Progenitor cell of endocrine pancreas (in vitro differentiated cells): ENCODE results near the gene AURKA. TPM values are rescaled to one million over a fixed set of nuclear protein-coding genes. Genes with fewer than 3 reads are reported as not detected.

ENCODE experiments used
- DNase-seq: peaks from one replicate; pipeline ENCODE4 v3.0.0; 2021; ENCODE audit warnings: low spot score; ENCODE audit not compliant: unreplicated experiment
- H3K27ac Mint-ChIP-seq: 2 replicates; pipeline ENCODE4 v1.8.0; 2021; ENCODE audit warnings: mild to moderate bottlenecking, moderate library complexity, mixed read lengths
- H3K27me3 Mint-ChIP-seq: 2 replicates; pipeline ENCODE4 v1.8.0; 2021; ENCODE audit warnings: mixed read lengths
- H3K36me3 Mint-ChIP-seq: 2 replicates; pipeline ENCODE4 v1.8.0; 2022; ENCODE audit warnings: mixed read lengths; ENCODE audit not compliant: insufficient read depth
- H3K4me1 Mint-ChIP-seq: 2 replicates; pipeline ENCODE4 v1.8.0; 2021; ENCODE audit warnings: low read depth, mixed read lengths
- H3K4me3 Mint-ChIP-seq: 2 replicates; pipeline ENCODE4 v1.8.0; 2021; ENCODE audit warnings: low read depth, mild to moderate bottlenecking, moderate library complexity, mixed read lengths
- H3K9me3 Mint-ChIP-seq: 2 replicates; pipeline ENCODE4 v1.8.0; 2021; ENCODE audit warnings: low read depth, mixed read lengths
- CTCF ChIP-seq: fragments of 200-600 bp; sonication (generic); IDR thresholded peaks from one replicate; pipeline ENCODE4 v1.5.0; 2021; ENCODE audit warnings: antibody characterized with exemption, mild to moderate bottlenecking; ENCODE audit not compliant: unreplicated experiment
- total RNA-seq: library from RNA; stranded (reverse); gene quantifications from 2 replicates; pipeline ENCODE4 v1.2.1, GENCODE V29; 2021

The AURKA gene
- total RNA-seq, 1 donor from 2014 or later = 26.1 TPM

- Mint-ChIP-seq H3K9me3 (no peaks in the 10 kb centered on the region), H3K4me3 (no peak overlapping the region), H3K4me1 (peaks cover 7% of the 10 kb centered on the region), H3K27me3 (no peaks in the 10 kb centered on the region), H3K36me3 (peaks cover 11% of the 10 kb centered on the region), H3K27ac (no peak overlapping the region)
- DNase-seq = no peak
- no peak for TF ChIP-seq CTCF
These were observed 13.6 kb downstream of the AURKA start for GRCh38 chr20:56378386-56378785.

GRCh38 chr20:56376331-56376730 lies 15.7 kb downstream of the AURKA start:
- DNase-seq = no peak
- Mint-ChIP-seq H3K36me3 (peaks cover 13% of the 10 kb centered on the region), H3K4me1 (peaks cover 2% of the 10 kb centered on the region), H3K27ac (no peak overlapping the region), H3K9me3 (no peaks in the 10 kb centered on the region), H3K27me3 (no peaks in the 10 kb centered on the region), H3K4me3 (no peak overlapping the region)
- TF ChIP-seq CTCF = no peak

- no peak for TF ChIP-seq CTCF
- Mint-ChIP-seq H3K27ac (no peak overlapping the region), H3K4me3 (no peak overlapping the region), H3K36me3 (peaks cover 14% of the 10 kb centered on the region), H3K9me3 (no peaks in the 10 kb centered on the region), H3K27me3 (no peaks in the 10 kb centered on the region), H3K4me1 (peaks cover 2% of the 10 kb centered on the region)
- DNase-seq = no peak
These were observed 18.1 kb downstream of the AURKA start for GRCh38 chr20:56373942-56374341.

GRCh38 chr20:56372850-56373249 lies 19.2 kb downstream of the AURKA start:
- Mint-ChIP-seq H3K36me3 (peaks cover 12% of the 10 kb centered on the region), H3K27ac (no peak overlapping the region), H3K27me3 (no peaks in the 10 kb centered on the region), H3K4me1 (peaks cover 2% of the 10 kb centered on the region), H3K4me3 (no peak overlapping the region), H3K9me3 (no peaks in the 10 kb centered on the region)
- no peak for DNase-seq
- TF ChIP-seq CTCF = no peak

- Mint-ChIP-seq H3K27ac (no peak overlapping the region), H3K36me3 (peaks cover 10% of the 10 kb centered on the region), H3K27me3 (no peaks in the 10 kb centered on the region), H3K4me1 (peaks cover 2% of the 10 kb centered on the region), H3K9me3 (no peaks in the 10 kb centered on the region), H3K4me3 (no peak overlapping the region)
- no peak for DNase-seq
- TF ChIP-seq CTCF = no peak
These were observed 20.0 kb downstream of the AURKA start for GRCh38 chr20:56371977-56372376.

GRCh38 chr20:56369179-56369578 lies 22.8 kb downstream of the AURKA start:
- Mint-ChIP-seq H3K9me3 (no peaks in the 10 kb centered on the region), H3K4me1 (no peaks in the 10 kb centered on the region), H3K4me3 (no peak overlapping the region), H3K36me3 (peaks cover 16% of the 10 kb centered on the region), H3K27me3 (no peaks in the 10 kb centered on the region), H3K27ac (no peak overlapping the region)
- TF ChIP-seq CTCF = no peak
- DNase-seq = no peak
